GM23248 (cell line): Measurements from ENCODE around the gene FIS1. TPM values are rescaled to one million over a fixed set of nuclear protein-coding genes. Genes with fewer than 3 reads are reported as not detected.
A peak's percentile ranks its signal among the peaks of the same experiment; 100 is the strongest.

Source experiments
- DNase-seq: peaks from one replicate; pipeline ENCODE4 v3.0.0-alpha.2; 2015
- H2AFZ ChIP-seq: fragments of 200-600 bp; sonication (generic); 2 replicates; pipeline ENCODE4 v1.6.1; 2016; ENCODE audit warnings: antibody characterized with exemption
- H3F3A ChIP-seq: fragments of 200-600 bp; sonication (generic); 2 replicates; pipeline ENCODE4 v1.6.1; 2016; ENCODE audit warnings: mild to moderate bottlenecking, antibody characterized with exemption, mixed run types; ENCODE audit not compliant: insufficient read depth
- H3K27ac ChIP-seq: fragments of 200-600 bp; sonication (generic); 2 replicates; pipeline ENCODE4 v1.5.1; 2016; ENCODE audit warnings: mild to moderate bottlenecking
- H3K27me3 ChIP-seq: fragments of 200-600 bp; sonication (generic); replicated peaks from 2 replicates; pipeline ENCODE4 v1.6.1; 2016; ENCODE audit warnings: mild to moderate bottlenecking; ENCODE audit not compliant: insufficient read depth
- H3K36me3 ChIP-seq: fragments of 200-600 bp; sonication (generic); 2 replicates; pipeline ENCODE4 v1.6.1; 2016; ENCODE audit warnings: low read depth, mild to moderate bottlenecking
- H3K4me1 ChIP-seq: fragments of 200-600 bp; sonication (generic); 2 replicates; pipeline ENCODE4 v1.6.1; 2016; ENCODE audit warnings: mild to moderate bottlenecking; ENCODE audit not compliant: insufficient read depth
- H3K4me2 ChIP-seq: fragments of 200-600 bp; sonication (generic); one replicate; pipeline ENCODE4 v1.6.1; 2016; ENCODE audit warnings: mild to moderate bottlenecking; ENCODE audit not compliant: unreplicated experiment
- H3K4me3 ChIP-seq: fragments of 200-600 bp; sonication (generic); 2 replicates; pipeline ENCODE4 v1.5.1; 2016; ENCODE audit warnings: mild to moderate bottlenecking
- H3K79me2 ChIP-seq: fragments of 200-600 bp; sonication (generic); 2 replicates; pipeline ENCODE4 v1.6.1; 2016; ENCODE audit warnings: mild to moderate bottlenecking; ENCODE audit not compliant: insufficient read depth
- H3K9ac ChIP-seq: fragments of 200-600 bp; sonication (generic); 2 replicates; pipeline ENCODE4 v1.6.1; 2016; ENCODE audit warnings: mild to moderate bottlenecking
- H3K9me2 ChIP-seq: fragments of 200-600 bp; sonication (generic); 2 replicates; pipeline ENCODE4 v1.6.1; 2016; ENCODE audit warnings: mixed run types, mild to moderate bottlenecking, moderate library complexity; ENCODE audit not compliant: insufficient read depth
- H3K9me3 ChIP-seq: fragments of 200-600 bp; sonication (generic); one replicate; pipeline ENCODE4 v1.6.1; 2017; ENCODE audit warnings: low read depth
- H4K20me1 ChIP-seq: fragments of 200-600 bp; sonication (generic); 2 replicates; pipeline ENCODE4 v1.6.0; 2016; ENCODE audit not compliant: insufficient read depth
- EZH2 ChIP-seq: fragments of 200-600 bp; sonication (generic); IDR thresholded peaks from 2 replicates; pipeline ENCODE4 v1.6.1; 2018; ENCODE audit warnings: antibody characterized with exemption, mild to moderate bottlenecking; ENCODE audit not compliant: insufficient read depth, poor library complexity, severe bottlenecking
- EZH2phosphoT487 ChIP-seq: fragments of 200-600 bp; sonication (generic); IDR thresholded peaks from 2 replicates; pipeline ENCODE4 v1.6.1; 2018; ENCODE audit warnings: antibody characterized with exemption, moderate library complexity, mild to moderate bottlenecking, low read depth; ENCODE audit not compliant: insufficient read depth
- WGBS, 2 experiments: methylation state at CpG; one replicate each; pipeline ENCODE4 v1.1.6; 2015 to 2017; ENCODE audit warnings: low lambda C conversion rate in 2 of 2, low coverage in 1 of 2; ENCODE audit errors: missing lambda C conversion rate in 2 of 2; 5-methylcytosine and 5-hydroxymethylcytosine counted together
- in situ Hi-C: fragments of 300-500 bp; cut with MboI; formaldehyde crosslinking; loops from 2 replicates; pipeline ENCODE4 v1.15.0; 2020
- polyA plus RNA-seq: library from polyadenylated mRNA; unstranded; fragments of >200 nt; fragmentation: Nextera tagmentation; extraction: Ambion mirVana; gene quantifications from 2 replicates; pipeline ENCODE4 v1.2.1, GENCODE V29; 2016
- total RNA-seq: library from RNA; depleted of rRNA; stranded (reverse); fragments of >200 nt; shearing (Covaris generic); gene quantifications from 2 replicates; pipeline ENCODE4 v1.2.3, GENCODE V29; 2014

Gene FIS1
- total and polyA plus RNA-seq, 2 experiments from 2014 or later, result 193 to 235 TPM

DNA sequence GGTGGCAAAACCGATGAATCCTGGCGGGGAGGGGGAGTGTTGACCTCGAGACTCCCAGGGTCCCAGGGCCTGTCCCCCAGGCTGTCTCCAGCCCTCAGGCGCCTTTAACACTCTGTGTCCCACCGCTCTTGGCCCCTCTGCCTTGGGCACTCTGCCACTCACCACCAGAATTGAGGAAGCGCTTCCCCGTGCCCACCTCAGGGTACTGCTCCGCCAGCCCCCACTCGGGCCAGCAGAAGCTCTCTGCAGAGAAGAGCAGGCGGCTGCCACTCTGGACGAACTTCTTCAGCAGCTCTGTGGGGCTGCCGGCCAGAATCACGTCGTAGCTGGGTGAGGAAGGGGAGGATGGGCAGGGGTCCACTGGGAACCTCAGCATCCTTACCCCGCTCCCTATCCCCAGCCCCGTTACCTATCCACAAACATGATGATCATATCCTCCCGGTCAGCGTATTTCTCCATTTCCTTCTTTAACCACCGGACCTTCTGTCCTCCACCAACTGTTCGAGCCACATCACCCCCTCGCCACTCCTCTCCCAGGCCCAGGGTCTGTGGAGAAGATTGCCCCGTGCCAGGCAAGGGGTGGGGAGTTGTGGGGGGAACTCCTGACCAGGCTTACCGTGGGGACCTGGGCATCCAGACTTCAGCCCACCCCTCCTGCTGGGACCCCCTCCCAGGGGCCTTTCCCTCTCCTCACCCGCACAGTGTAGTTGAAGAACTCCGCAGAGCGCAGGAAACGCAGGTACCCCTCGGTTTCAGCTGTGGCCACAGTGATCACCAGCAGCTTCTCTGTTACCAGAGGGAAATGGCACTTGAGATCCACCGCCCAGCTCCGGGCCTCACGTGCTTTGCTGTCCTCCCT lies 28.7 kb downstream of the FIS1 start:
- Histone ChIP-seq H3K9ac (peak overlapping the region; percentile 88), H3K4me1 (peaks cover 21% of the 10 kb centered on the region), H3K27ac (peak overlapping the region; percentile 94), H3F3A (no peaks in the 10 kb centered on the region), H3K27me3 (no peaks in the 10 kb centered on the region), H3K9me2 (no peaks in the 10 kb centered on the region), H3K9me3 (no peaks in the 10 kb centered on the region), H3K4me2 (peak overlapping the region; percentile 93), H4K20me1 (no peaks in the 10 kb centered on the region), H3K79me2 (peaks cover 69% of the 10 kb centered on the region), H2AFZ (peak overlapping the region; percentile 93), H3K36me3 (peaks cover 18% of the 10 kb centered on the region; the same call in 1 of the 2 replicates), H3K4me3 (peak overlapping the region; percentile 95)
- WGBS, 2 experiments, result 49 to 51% methylated on average over 31 of the region's 31 CpGs
- in situ Hi-C loops, result no loop called here
- DNase-seq, result peak; percentile 71
- TF ChIP-seq EZH2phosphoT487, result no peak
- TF ChIP-seq EZH2, result no peak

- no peak overlapping the region for H3K9ac ChIP-seq
- H3K27me3 ChIP-seq, result no peaks in the 10 kb centered on the region
- no peaks in the 10 kb centered on the region for H3K9me3 ChIP-seq
- H2AFZ ChIP-seq, result no peak overlapping the region
- no peak overlapping the region for H3K4me3 ChIP-seq
- WGBS, 2 experiments, result 90 to 93% methylated on average over 8 of the region's 8 CpGs
- H3K4me2 ChIP-seq, result no peak overlapping the region
- no peak overlapping the region for H3K27ac ChIP-seq
- TF ChIP-seq EZH2phosphoT487 (no peak), EZH2 (no peak)
- no peaks in the 10 kb centered on the region for H3F3A ChIP-seq
- no peaks in the 10 kb centered on the region for H4K20me1 ChIP-seq
- H3K79me2 ChIP-seq, result peaks cover 35% of the 10 kb centered on the region
- H3K4me1 ChIP-seq, result peaks cover 13% of the 10 kb centered on the region
- H3K36me3 ChIP-seq, result peaks cover 18% of the 10 kb centered on the region; the same call in 1 of the 2 replicates
- in situ Hi-C loops, result no loop called here
- DNase-seq, result no peak
- no peaks in the 10 kb centered on the region for H3K9me2 ChIP-seq
Measured at GRCh38 chr7:101212014-101212413, 32.9 kb downstream of the FIS1 start.

DNA sequence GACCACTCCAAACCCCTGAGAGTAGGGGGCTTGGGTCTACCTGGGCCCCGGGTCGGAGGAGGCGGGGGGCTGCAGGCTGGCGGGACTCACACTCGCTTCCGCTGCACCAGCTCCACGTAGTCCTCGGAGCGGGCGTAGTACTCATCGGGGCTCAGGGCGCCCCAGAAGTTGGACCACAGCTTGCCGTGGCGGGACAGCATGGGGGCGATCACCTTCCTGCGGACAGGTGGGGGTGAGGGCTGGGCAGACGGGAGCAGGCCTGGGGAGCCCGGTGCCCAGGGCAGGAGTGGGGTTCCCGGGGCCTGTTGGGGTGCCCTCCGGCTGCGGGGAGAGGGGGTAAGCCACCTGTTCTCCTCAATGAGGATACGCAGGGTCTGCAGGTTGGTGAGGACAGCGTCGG lies 33.4 kb downstream of the FIS1 start:
- Histone ChIP-seq H3K9me3 (no peaks in the 10 kb centered on the region), H3K27ac (no peak overlapping the region), H2AFZ (no peak overlapping the region), H3K9me2 (no peaks in the 10 kb centered on the region), H3F3A (no peaks in the 10 kb centered on the region), H3K4me1 (peaks cover 13% of the 10 kb centered on the region), H4K20me1 (no peaks in the 10 kb centered on the region), H3K4me3 (no peak overlapping the region), H3K36me3 (peaks cover 18% of the 10 kb centered on the region; the same call in 1 of the 2 replicates), H3K4me2 (no peak overlapping the region), H3K27me3 (no peaks in the 10 kb centered on the region), H3K9ac (no peak overlapping the region), H3K79me2 (peaks cover 29% of the 10 kb centered on the region)
- in situ Hi-C loops, result no loop called here
- DNase-seq, result no peak
- TF ChIP-seq EZH2phosphoT487 (no peak), EZH2 (no peak)
- WGBS, 2 experiments, result 92 to 94% methylated on average over 13 to 24 of the region's 24 CpGs

GRCh38 chr7:101210143-101210542 lies 34.7 kb downstream of the FIS1 start:
- H3K79me2 ChIP-seq, result peaks cover 16% of the 10 kb centered on the region
- no peak overlapping the region for H3K9ac ChIP-seq
- peaks cover 4% of the 10 kb centered on the region; the same call in 1 of the 2 replicates for H3K4me1 ChIP-seq
- no peak overlapping the region for H3K4me2 ChIP-seq
- no peaks in the 10 kb centered on the region for H3K9me2 ChIP-seq
- H3K27ac ChIP-seq, result no peak overlapping the region
- in situ Hi-C loops, result no loop called here
- peaks cover 11% of the 10 kb centered on the region; the same call in 1 of the 2 replicates for H3K36me3 ChIP-seq
- no peak for DNase-seq
- no peaks in the 10 kb centered on the region for H3K9me3 ChIP-seq
- peaks cover 4% of the 10 kb centered on the region; the same call in 1 of the 2 replicates for H3F3A ChIP-seq
- no peaks in the 10 kb centered on the region for H4K20me1 ChIP-seq
- no peak overlapping the region for H2AFZ ChIP-seq
- TF ChIP-seq EZH2 (no peak), EZH2phosphoT487 (no peak)
- WGBS, 2 experiments, result 93 to 99% methylated on average over 13 to 19 of the region's 19 CpGs
- no peaks in the 10 kb centered on the region for H3K27me3 ChIP-seq
- no peak overlapping the region for H3K4me3 ChIP-seq
